Fibroblast of lung (primary cell): ENCODE results near the gene MAL. TPM values are rescaled to one million over a fixed set of nuclear protein-coding genes. Genes with fewer than 3 reads are reported as not detected.

Experiments
- DNase-seq, 2 donors: peaks; one replicate each; pipeline versions ENCODE4 v3.0.0 to v3.0.0-alpha.2; 2010; ENCODE audit warnings: low read depth in 2 of 2
- H2AFZ ChIP-seq: 2 replicates; pipeline ENCODE4 v1.5.1; 2012; ENCODE audit warnings: low read length, control low read depth, inconsistent platforms
- H3K27ac ChIP-seq: 2 replicates; pipeline ENCODE4 v1.5.1; 2011; ENCODE audit warnings: low read length, control low read depth; ENCODE audit not compliant: insufficient read depth
- H3K27me3 ChIP-seq: 2 replicates; pipeline ENCODE4 v1.5.1; 2011; ENCODE audit warnings: mild to moderate bottlenecking, low read length; ENCODE audit not compliant: control insufficient read depth, insufficient read depth
- H3K36me3 ChIP-seq: 2 replicates; pipeline ENCODE4 v1.5.1; 2011; ENCODE audit warnings: low read length; ENCODE audit not compliant: control insufficient read depth, insufficient read depth
- H3K4me1 ChIP-seq: 2 replicates; pipeline ENCODE4 v1.5.1; 2011; ENCODE audit warnings: low read length; ENCODE audit not compliant: control insufficient read depth, insufficient read depth; ENCODE audit errors: extremely low read depth
- H3K4me2 ChIP-seq: 2 replicates; pipeline ENCODE4 v1.5.1; 2011; ENCODE audit warnings: low read length, control low read depth; ENCODE audit not compliant: insufficient read depth; ENCODE audit errors: extremely low read depth
- H3K4me3 ChIP-seq, 4 experiments: fragments of 200-600 bp in 1 of 4; sonication (generic) in 1 of 4; replicated peaks in 1 of 4; 2 replicates each; pipeline ENCODE4 v1.5.1; 2011 to 2016; ENCODE audit warnings: low read length in 4 of 4, low read depth in 3 of 4, mild to moderate bottlenecking in 3 of 4, control low read depth in 2 of 4, inconsistent platforms in 1 of 4, mixed read lengths in 1 of 4; ENCODE audit not compliant: insufficient read depth in 1 of 4; ENCODE audit errors: control extremely low read depth in 1 of 4
- H3K79me2 ChIP-seq: 2 replicates; pipeline ENCODE4 v1.5.1; 2012; ENCODE audit warnings: mild to moderate bottlenecking, low read length, inconsistent platforms; ENCODE audit not compliant: control insufficient read depth, insufficient read depth
- H3K9ac ChIP-seq: 2 replicates; pipeline ENCODE4 v1.5.1; 2011; ENCODE audit warnings: mild to moderate bottlenecking, low read length, control low read depth; ENCODE audit not compliant: insufficient read depth
- H3K9me3 ChIP-seq: 2 replicates; pipeline ENCODE4 v1.5.1; 2012; ENCODE audit warnings: low read depth, low read length; ENCODE audit not compliant: control insufficient read depth, insufficient read depth
- H4K20me1 ChIP-seq: 2 replicates; pipeline ENCODE4 v1.5.1; 2011; ENCODE audit warnings: low read length; ENCODE audit not compliant: control insufficient read depth, insufficient read depth; ENCODE audit errors: extremely low read depth
- CTCF ChIP-seq, 2 donors: IDR thresholded peaks in 1 of 2; conservative IDR thresholded peaks in 1 of 2; 1 replicate in 1 of 2; 2 replicates in 1 of 2; pipeline ENCODE4 v1.5.1; 2011 to 2012; ENCODE audit warnings: low read length in 2 of 2, control low read depth in 1 of 2, inconsistent platforms in 1 of 2, low read depth in 1 of 2, mild to moderate bottlenecking in 1 of 2
- EZH2 ChIP-seq: IDR thresholded peaks from 2 replicates; pipeline ENCODE4 v1.5.1; 2012; ENCODE audit warnings: low read length, control low read depth, mild to moderate bottlenecking; ENCODE audit errors: missing control alignments
- polyA plus RNA-seq, 2 donors: library from polyadenylated mRNA; depleted of rRNA in 1 of 2; stranded (reverse) in 1 of 2; unstranded in 1 of 2; fragments of >200 nt; gene quantifications; 2 replicates each; pipeline ENCODE4 v1.2.1, GENCODE V29; 2011 to 2012; ENCODE audit warnings: missing spikeins in 1 of 2
- total RNA-seq: library from RNA; depleted of rRNA; stranded (reverse); fragments of >200 nt; gene quantifications from 2 replicates; pipeline ENCODE4 v1.2.1, GENCODE V29; 2014

Gene MAL
- total and polyA plus RNA-seq, 2 donors (not counting 1 experiment from before 2014, with no cell fraction given): not detected

- no peak overlapping the region for H3K4me3 ChIP-seq
- H3K27ac ChIP-seq: no peak overlapping the region
- H4K20me1 ChIP-seq: no peaks in the 10 kb centered on the region
- no peaks in the 10 kb centered on the region for H3K9me3 ChIP-seq
- H3K4me1 ChIP-seq: no peaks in the 10 kb centered on the region
- no peaks in the 10 kb centered on the region for H3K79me2 ChIP-seq
- TF ChIP-seq EZH2 (no peak), CTCF (conservative IDR thresholded peaks at IDR 0.05 in 1 of 2, IDR thresholded peaks at IDR 0.05 in 1 of 2; ENCODE audit: low read depth in 1 of 2, low read length in 2 of 2) (no peak)
- no peak overlapping the region for H2AFZ ChIP-seq
- no peak for DNase-seq
- H3K9ac ChIP-seq: no peak overlapping the region
- no peak overlapping the region for H3K4me2 ChIP-seq
- H3K36me3 ChIP-seq: no peaks in the 10 kb centered on the region
- H3K27me3 ChIP-seq: peaks cover 1% of the 10 kb centered on the region
These were observed 46.9 kb downstream of the MAL start for GRCh38 chr2:95072424-95072823.

DNA sequence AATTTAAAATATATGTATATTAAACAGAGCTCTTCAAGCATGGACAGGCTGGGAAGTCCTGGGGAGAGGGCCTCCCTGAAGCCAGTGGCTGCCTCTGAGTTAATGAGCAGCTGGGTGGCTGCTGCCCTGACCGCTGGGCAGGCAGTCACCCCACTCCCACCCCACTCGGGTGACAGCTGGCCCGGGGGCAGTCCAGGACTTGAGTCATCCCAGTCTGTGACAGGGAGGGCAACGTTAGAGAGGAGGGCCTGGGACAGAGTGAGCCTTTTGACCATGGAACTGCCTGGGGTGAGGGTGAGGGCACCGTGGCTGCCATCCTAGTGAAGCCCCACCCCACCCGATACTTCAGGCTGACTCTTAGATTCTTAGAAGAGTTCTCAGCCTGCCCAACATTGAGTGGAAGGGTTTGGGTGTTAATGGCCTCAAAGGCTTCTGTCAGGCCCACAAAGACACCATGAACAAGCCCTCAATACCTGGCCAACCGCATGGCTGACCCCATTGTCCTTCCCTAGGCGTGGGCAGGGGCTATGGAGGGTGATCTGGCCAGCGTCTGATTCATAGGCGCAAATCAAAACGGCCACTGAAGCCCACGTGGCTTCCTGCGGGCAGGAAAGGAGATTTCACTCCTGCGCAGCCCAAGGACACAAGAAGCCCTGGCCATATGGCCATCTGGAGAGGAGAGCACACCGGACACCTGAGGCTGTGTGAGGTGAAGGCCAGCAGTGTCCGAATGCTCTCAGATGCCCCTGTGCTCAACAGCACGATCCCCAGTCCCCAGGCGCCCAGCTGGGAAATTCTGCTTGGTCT is 48.6 kb downstream of the MAL start:
- Histone ChIP-seq H3K79me2 (no peaks in the 10 kb centered on the region), H2AFZ (no peak overlapping the region), H3K27me3 (peaks cover 11% of the 10 kb centered on the region), H3K9ac (no peak overlapping the region), H3K4me1 (no peaks in the 10 kb centered on the region), H3K36me3 (no peaks in the 10 kb centered on the region), H4K20me1 (no peaks in the 10 kb centered on the region), H3K4me2 (no peak overlapping the region), H3K27ac (no peak overlapping the region), H3K9me3 (no peaks in the 10 kb centered on the region), H3K4me3 (no peak overlapping the region)
- no peak for DNase-seq
- TF ChIP-seq CTCF (conservative IDR thresholded peaks at IDR 0.05 in 1 of 2, IDR thresholded peaks at IDR 0.05 in 1 of 2; ENCODE audit: low read depth in 1 of 2, low read length in 2 of 2) (no peak), EZH2 (no peak)

- Histone ChIP-seq H3K27ac (no peak overlapping the region), H3K79me2 (no peaks in the 10 kb centered on the region), H3K36me3 (no peaks in the 10 kb centered on the region), H3K9me3 (no peaks in the 10 kb centered on the region), H3K4me2 (no peak overlapping the region), H3K27me3 (peaks cover 11% of the 10 kb centered on the region), H3K4me1 (no peaks in the 10 kb centered on the region), H4K20me1 (no peaks in the 10 kb centered on the region), H3K9ac (no peak overlapping the region), H2AFZ (no peak overlapping the region), H3K4me3 (no peak overlapping the region)
- DNase-seq: no peak
- TF ChIP-seq EZH2: no peak
- TF ChIP-seq CTCF (conservative IDR thresholded peaks at IDR 0.05 in 1 of 2, IDR thresholded peaks at IDR 0.05 in 1 of 2; ENCODE audit: low read depth in 1 of 2, low read length in 2 of 2): no peak
These were observed 49.3 kb downstream of the MAL start for GRCh38 chr2:95074663-95075439.
